NK-92 (cell line): ENCODE data around the gene KLHDC4.
"Not testable (repeated sequence)": the region's sequence is repeated elsewhere in the genome, so short reads cannot be mapped to it uniquely, and the experiment has no call there.

ENCODE experiments used
- DNase-seq: peaks from one replicate; lab custom pipeline; 2025; ENCODE audit not compliant: unreplicated experiment; lab: John Stamatoyannopoulos, UW

The KLHDC4 gene

GRCh38 chr16:87744750-87745514, 20.9 kb downstream of the KLHDC4 start:
- DNase-seq = no peak

- DNase-seq = no peak
These were observed 22.9 kb downstream of the KLHDC4 start for GRCh38 chr16:87742781-87743490.

- DNase-seq = no peak
These were observed 23.9 kb downstream of the KLHDC4 start for GRCh38 chr16:87741700-87742415.

GRCh38 chr16:87740909-87741424, 24.8 kb downstream of the KLHDC4 start:
- no peak for DNase-seq

GRCh38 chr16:87740441-87740840, 25.3 kb downstream of the KLHDC4 start:
- DNase-seq = no peak

DNA sequence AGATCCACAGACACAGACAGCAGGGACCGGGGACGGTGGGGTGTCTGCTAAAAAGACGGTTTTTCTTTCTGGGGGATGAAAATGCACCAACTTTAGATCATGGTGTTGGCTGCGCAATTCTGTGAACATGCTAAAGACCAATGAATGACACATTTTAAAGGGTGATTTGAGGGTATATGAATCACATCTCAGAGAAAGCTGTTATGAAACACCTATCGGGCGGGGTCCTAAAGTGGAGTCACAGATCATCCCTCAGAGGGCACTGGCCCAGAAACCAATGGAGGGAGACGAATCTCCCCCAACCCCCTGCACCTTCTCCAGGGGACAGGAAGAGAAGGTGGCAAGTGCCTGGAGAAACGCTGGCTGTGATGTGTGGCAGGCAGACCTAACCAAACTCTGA, 26.0 kb downstream of the KLHDC4 start:
- no peak for DNase-seq

DNA sequence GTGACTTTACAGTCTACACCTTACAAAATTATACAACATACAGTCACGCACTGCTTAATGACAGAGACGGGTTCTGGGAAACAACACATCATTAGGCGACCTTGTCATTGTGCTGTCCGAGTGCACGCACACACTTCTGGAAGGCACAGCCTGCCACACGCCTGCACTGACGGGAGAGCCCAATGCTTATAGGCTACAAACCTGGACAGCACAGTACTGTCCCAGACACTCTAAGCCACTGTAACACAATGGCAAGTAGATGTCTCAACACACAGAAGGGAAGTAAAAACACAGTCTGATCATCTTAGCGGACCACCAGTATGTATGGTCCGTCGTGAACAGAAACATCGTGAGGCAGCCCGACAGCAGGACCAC, 29.8 kb downstream of the KLHDC4 start:
- DNase-seq = no peak

GRCh38 chr16:87735270-87736007, 30.3 kb downstream of the KLHDC4 start:
- no peak for DNase-seq

- DNase-seq = no peak
These were observed 31.1 kb downstream of the KLHDC4 start for GRCh38 chr16:87734644-87735043.

- no peak for DNase-seq
These were observed 32.6 kb downstream of the KLHDC4 start for GRCh38 chr16:87733190-87733589.

DNA sequence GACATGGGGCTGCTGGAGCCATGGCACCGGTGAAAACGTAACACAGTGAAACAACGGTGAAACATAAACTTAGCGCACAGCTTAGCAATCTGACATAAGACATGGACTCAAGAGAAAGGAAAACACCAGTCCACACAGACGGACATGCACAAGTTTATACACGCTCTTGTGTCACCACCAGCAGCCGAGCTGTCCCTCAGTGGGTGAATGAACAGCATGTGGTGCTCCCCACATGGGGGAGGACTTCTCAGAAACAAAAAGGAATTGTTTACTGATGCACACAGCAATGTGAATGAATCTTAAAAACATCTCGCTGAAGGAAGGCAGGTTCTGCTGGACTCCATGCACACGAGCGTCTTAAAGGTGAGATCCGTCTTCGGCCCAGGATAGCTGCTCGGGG, 34.2 kb downstream of the KLHDC4 start:
- DNase-seq = no peak

- no peak for DNase-seq
These were observed 36.4 kb downstream of the KLHDC4 start for GRCh38 chr16:87729266-87729954.

DNA sequence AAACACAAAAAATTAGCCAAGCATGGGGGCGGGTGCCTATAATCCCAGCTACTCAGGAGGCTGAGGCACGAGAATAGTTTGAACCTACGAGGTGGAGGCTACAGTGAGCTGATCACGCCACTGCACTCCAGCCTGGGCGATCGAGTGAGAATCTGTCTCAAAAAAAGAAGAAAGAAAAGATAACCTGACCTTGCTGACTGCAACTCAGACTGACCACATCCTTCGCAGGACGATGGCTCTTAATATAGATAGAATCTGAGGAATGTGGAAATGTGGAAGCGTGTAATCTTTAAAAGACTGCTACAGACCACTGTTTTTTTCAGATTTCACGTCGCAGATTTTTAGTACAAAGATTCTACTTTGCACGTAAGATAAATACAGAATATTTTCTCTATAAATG, 37.8 kb downstream of the KLHDC4 start:
- no peak for DNase-seq

- no peak for DNase-seq
These were observed 38.4 kb downstream of the KLHDC4 start for GRCh38 chr16:87727346-87727745.

DNA sequence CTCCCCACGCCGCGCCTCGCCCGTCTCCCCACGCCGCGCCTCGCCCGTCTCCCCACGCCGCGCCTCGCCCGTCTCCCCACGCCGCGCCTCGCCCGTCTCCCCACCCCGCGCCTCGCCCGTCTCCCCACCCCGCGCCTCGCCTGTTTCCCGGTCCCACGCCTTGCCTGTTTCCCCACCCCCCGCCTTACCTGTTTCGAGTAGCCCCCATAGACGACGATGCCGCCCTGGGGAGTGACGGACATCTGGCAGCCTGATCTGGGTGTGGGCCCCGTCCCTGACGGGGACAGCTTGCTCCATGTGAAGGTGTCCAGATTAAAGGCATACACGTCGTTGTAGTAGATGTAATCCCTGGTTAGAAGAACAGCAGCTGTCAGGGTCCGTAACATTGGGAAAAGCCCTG, 39.2 kb downstream of the KLHDC4 start:
- DNase-seq = not testable (repeated sequence)

GRCh38 chr16:87725596-87726235, 40.1 kb downstream of the KLHDC4 start:
- no peak for DNase-seq

DNA sequence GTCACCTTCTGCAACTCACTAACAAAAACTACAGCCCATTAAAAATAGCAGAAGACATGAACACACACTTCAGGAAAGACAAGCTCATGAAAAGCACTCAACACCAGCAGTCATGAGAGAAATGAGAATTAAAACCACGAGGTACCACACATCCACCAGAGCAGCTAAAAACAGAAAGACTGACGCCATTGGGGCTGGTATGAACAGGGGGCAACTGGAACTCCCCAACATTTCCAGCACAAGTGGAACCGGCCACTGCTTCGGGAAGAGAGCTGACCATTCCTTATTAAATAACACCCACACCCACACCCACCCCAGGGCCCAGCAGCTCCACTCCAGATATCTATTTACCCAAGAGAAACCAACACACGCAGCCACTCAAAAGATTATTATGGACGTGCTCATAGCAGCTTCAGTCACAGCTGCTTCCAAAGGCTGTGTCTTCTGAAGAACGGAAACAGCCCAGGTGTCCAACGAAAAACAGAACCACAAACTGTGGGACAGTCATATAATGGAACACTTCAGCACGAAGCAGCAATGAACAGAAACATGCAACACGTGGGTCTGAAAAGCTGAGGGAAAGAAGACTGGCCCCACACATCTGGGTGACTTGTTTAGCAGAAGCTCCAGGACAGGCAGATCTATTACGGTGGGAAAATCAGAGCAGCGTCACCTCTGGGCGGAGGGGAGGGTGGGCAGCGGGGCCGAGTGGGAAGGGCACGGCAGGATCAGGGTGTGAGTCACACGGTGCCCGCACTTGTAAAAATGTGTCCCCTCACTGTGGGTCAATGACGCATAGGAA, 41.1 kb downstream of the KLHDC4 start:
- DNase-seq = no peak

DNA sequence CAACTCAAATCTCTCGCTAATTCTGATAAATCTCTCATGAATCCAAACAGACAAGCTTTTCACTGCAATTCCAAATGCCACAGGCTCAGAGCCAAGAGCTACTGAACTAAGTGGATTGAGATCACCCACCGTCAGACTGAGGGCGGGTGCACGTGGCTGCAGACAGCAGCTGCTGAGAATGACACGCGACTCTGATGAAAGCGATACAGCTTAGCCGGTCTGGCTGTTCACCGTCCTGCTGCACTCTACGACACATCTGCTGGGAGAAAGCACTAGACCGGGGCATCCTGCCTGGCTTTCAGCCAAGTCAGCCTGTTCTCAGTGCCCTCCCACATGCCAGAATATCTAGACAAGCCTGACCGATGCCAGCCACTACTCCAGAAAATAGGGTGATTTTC, 42.6 kb downstream of the KLHDC4 start:
- no peak for DNase-seq

DNA sequence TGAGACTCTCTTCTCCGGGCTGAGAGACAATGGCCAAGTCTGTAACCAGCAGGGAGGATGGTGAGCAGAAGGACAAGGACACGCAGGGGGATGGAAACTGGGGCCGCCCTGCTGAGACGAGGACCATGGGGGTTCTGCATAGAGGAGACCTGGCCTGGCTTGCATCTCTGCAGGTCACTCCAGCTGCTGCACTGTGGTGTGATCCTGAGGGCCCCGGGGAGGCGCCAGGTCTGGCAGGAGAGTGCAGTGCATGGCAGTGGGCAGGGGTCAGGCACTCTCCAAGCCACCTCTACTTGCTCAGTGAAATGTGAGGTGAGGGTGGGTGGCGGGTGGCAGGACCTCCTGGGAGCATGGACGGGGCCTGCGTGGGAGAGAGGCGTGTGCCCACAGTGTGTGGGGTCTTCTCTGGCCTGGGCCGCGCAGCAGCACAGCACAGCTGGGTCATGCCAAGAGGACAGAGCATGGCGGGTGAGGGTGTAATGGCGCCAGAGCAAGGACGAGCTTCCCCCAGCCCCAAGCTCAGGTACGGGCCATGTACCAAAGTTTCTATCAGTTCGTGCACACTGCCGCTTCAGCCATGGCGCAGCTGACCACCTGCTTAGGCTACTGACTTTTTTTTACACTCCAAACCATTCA, 43.1 kb downstream of the KLHDC4 start:
- DNase-seq = no peak
